GM18508 (cell line): Measurements from ENCODE around the gene THNSL1.
"Not testable (repeated sequence)": the region's sequence is repeated elsewhere in the genome, so short reads cannot be mapped to it uniquely, and the experiment has no call there.

ENCODE experiments used
- ATAC-seq: cut with Tn5 transposase; IDR thresholded peaks from one replicate; pipeline ENCODE4 v1.9.1; 2021; ENCODE audit warnings: moderate number of reproducible peaks; ENCODE audit not compliant: insufficient read depth, unreplicated experiment

Gene THNSL1

GRCh38 chr10:25016376-25017153 is at the start of gene THNSL1:
THNSL1 (plus strand) TSS chr10:25016612; CDS start chr10:25023224, 6,612 bp downstream.
- ATAC-seq, result peak; percentile 98

- no peak for ATAC-seq
Measured at GRCh38 chr10:24966962-24967481, 49.4 kb upstream of the THNSL1 start.

- no peak for ATAC-seq
Measured at GRCh38 chr10:24968349-24968748, 48.1 kb upstream of the THNSL1 start.

- not testable (repeated sequence) for ATAC-seq
Measured at GRCh38 chr10:24968951-24969350, 47.5 kb upstream of the THNSL1 start.

GRCh38 chr10:24969841-24970281 is 46.6 kb upstream of the THNSL1 start:
- ATAC-seq, result no peak

GRCh38 chr10:24971374-24971773 is 45.0 kb upstream of the THNSL1 start:
- ATAC-seq, result no peak

GRCh38 chr10:24973163-24973562 is 43.2 kb upstream of the THNSL1 start:
- no peak for ATAC-seq

GRCh38 chr10:24974976-24975375 is 41.4 kb upstream of the THNSL1 start:
- ATAC-seq, result no peak

GRCh38 chr10:24979685-24980084 is 36.7 kb upstream of the THNSL1 start:
- no peak for ATAC-seq

GRCh38 chr10:24981161-24981710 is 35.2 kb upstream of the THNSL1 start:
- no peak for ATAC-seq

GRCh38 chr10:24982319-24983112 is 33.9 kb upstream of the THNSL1 start:
- ATAC-seq, result no peak

GRCh38 chr10:24983130-24983529 is 33.3 kb upstream of the THNSL1 start:
- no peak for ATAC-seq

- ATAC-seq, result no peak
Measured at GRCh38 chr10:24983946-24984345, 32.5 kb upstream of the THNSL1 start.

- no peak for ATAC-seq
Measured at GRCh38 chr10:24984906-24985305, 31.5 kb upstream of the THNSL1 start.

GRCh38 chr10:24988831-24989640 is 27.4 kb upstream of the THNSL1 start:
- no peak for ATAC-seq

GRCh38 chr10:24989867-24990266 is 26.5 kb upstream of the THNSL1 start:
- ATAC-seq, result no peak

GRCh38 chr10:24991298-24991697 is 25.1 kb upstream of the THNSL1 start:
- ATAC-seq, result no peak

GRCh38 chr10:24992512-24993133 is 23.8 kb upstream of the THNSL1 start:
- no peak for ATAC-seq

GRCh38 chr10:24993237-24993958 is 23.0 kb upstream of the THNSL1 start:
- ATAC-seq, result no peak
